ENCODE results near the gene SNX17. TPM values are rescaled to one million over a fixed set of nuclear protein-coding genes. Genes with fewer than 3 reads are reported as not detected.
A peak's percentile ranks its signal among the peaks of the same experiment; 100 is the strongest.

Gene SNX17
- total RNA-seq, 1 experiment from 2014 or later: 90.5 TPM

- peak; percentile 68; the same call in 1 of the 2 replicates for TF ChIP-seq EGR1 (IDR thresholded peaks at IDR 0.05; ENCODE audit: low read depth)
- no peak for TF ChIP-seq REST (IDR thresholded peaks at IDR 0.05; ENCODE audit: low read depth)
- TF ChIP-seq EZH2phosphoT487 (IDR thresholded peaks at IDR 0.05; ENCODE audit: borderline replicate concordance): no peak
- TF ChIP-seq ZFX (IDR thresholded peaks at IDR 0.05): peak; percentile 2; the same call in 1 of the 2 replicates
- no peak for TF ChIP-seq FOSL1 (IDR thresholded peaks at IDR 0.05; ENCODE audit: low read depth)
- TF ChIP-seq CEBPB (IDR thresholded peaks at IDR 0.05; ENCODE audit: low read depth): no peak
- TF ChIP-seq SRF (IDR thresholded peaks at IDR 0.05; ENCODE audit: low read depth): no peak
- TF ChIP-seq EZH2 (IDR thresholded peaks at IDR 0.05): no peak
- TF ChIP-seq YY1 (IDR thresholded peaks at IDR 0.05; ENCODE audit: extremely low read depth, insufficient replicate concordance, low read depth, low read length): peak; percentile 79
- peak; percentile 83 for TF ChIP-seq SP1 (IDR thresholded peaks at IDR 0.05; ENCODE audit: low read depth)
- TF ChIP-seq ATF3 (IDR thresholded peaks at IDR 0.05): no peak
- TF ChIP-seq CTCF (IDR thresholded peaks at IDR 0.05 in 2 of 3, conservative IDR thresholded peaks at IDR 0.05 in 1 of 3; ENCODE audit: borderline replicate concordance in 1 of 3, insufficient read depth in 1 of 3, low read depth in 2 of 3, low read length in 2 of 3): no peak
These were observed 10.5 kb downstream of the SNX17 start, which contains the start of gene ZNF513 (continued) for GRCh38 chr2:27380626-27381545.
